GM12878 (cell line): ENCODE results near the gene CREG2. TPM values are rescaled to one million over a fixed set of nuclear protein-coding genes. Genes with fewer than 3 reads are reported as not detected.

ENCODE experiments used
- ATAC-seq: fragments of 200-7000 bp; cut with Tn5 transposase; 3 replicates; pipeline ENCODE4 v1.9.1; 2020; ENCODE audit warnings: mild to moderate bottlenecking, moderate library complexity
- BruUV-seq: library from RNA; stranded (reverse); fragments of 400-500 nt; replicated peaks from 2 replicates; lab custom pipeline; 2021; lab: Mats Ljungman, UMichigan
- CTCF ChIA-PET: fragments of 300-600 bp; sonication (Branson Sonifier 250); formaldehyde crosslinking; extraction: SDS; loops from one replicate; lab custom pipeline; 2021; ENCODE audit warnings: inconsistent platforms; lab: Yijun Ruan, JAX
- POLR2A ChIA-PET: fragments of 350-600 bp; formaldehyde crosslinking; extraction: SDS; loops from one replicate; lab custom pipeline; 2021; ENCODE audit warnings: inconsistent platforms; lab: Charles Lee
- RAD21 ChIA-PET: fragments of 300-600 bp; sonication (Branson Sonifier 250); formaldehyde crosslinking; loops from one replicate; lab custom pipeline; 2023; ENCODE audit warnings: antibody characterized with exemption; ENCODE audit not compliant: unreplicated experiment; lab: Charles Lee
- SMC1A ChIA-PET: fragments of 300-600 bp; sonication (Branson Sonifier 250); formaldehyde crosslinking; loops from one replicate; lab custom pipeline; 2023; ENCODE audit not compliant: unreplicated experiment, uncharacterized antibody; lab: Charles Lee
- DNase-seq: peaks from one replicate; pipeline ENCODE4 v3.0.0-alpha.2; 2011; ENCODE audit warnings: low read depth, low spot score
- FAIRE-seq: peaks from 3 replicates; lab custom pipeline; 2011; peaks lifted over from hg19 to GRCh38; lab: Jason Lieb, UNC
- H2AFZ ChIP-seq: 2 replicates; pipeline ENCODE4 v1.6.0; 2011; ENCODE audit warnings: low read depth, low read length, control low read depth; ENCODE audit not compliant: control insufficient read depth
- H3K27ac ChIP-seq: 2 replicates; pipeline ENCODE4 v1.5.1; 2011; ENCODE audit warnings: control low read depth; ENCODE audit not compliant: control insufficient read depth, insufficient read depth
- H3K27me3 ChIP-seq, 2 experiments: replicated peaks in 1 of 2; 2 replicates each; pipeline versions ENCODE4 v1.6.0 to v1.6.1; 2011; ENCODE audit warnings: low read length in 1 of 2; ENCODE audit not compliant: control insufficient read depth in 2 of 2, insufficient read depth in 2 of 2
- H3K36me3 ChIP-seq, 2 experiments: 2 replicates each; pipeline ENCODE4 v1.5.1; 2011; ENCODE audit warnings: low read length in 1 of 2; ENCODE audit not compliant: control insufficient read depth in 2 of 2, insufficient read depth in 2 of 2
- H3K4me1 ChIP-seq: 2 replicates; pipeline ENCODE4 v1.6.1; 2011; ENCODE audit warnings: mild to moderate bottlenecking, low read length, moderate library complexity, mixed read lengths; ENCODE audit not compliant: control insufficient read depth, insufficient read depth
- H3K4me2 ChIP-seq: 2 replicates; pipeline ENCODE4 v1.6.0; 2011; ENCODE audit warnings: control low read depth; ENCODE audit not compliant: control insufficient read depth, insufficient read depth
- H3K4me3 ChIP-seq: fragments of 200-600 bp; sonication (generic); 2 replicates; pipeline ENCODE4 v1.5.1; 2016
- H3K79me2 ChIP-seq: 2 replicates; pipeline ENCODE4 v1.6.0; 2011; ENCODE audit warnings: low read length; ENCODE audit not compliant: control insufficient read depth, insufficient read depth
- H3K9ac ChIP-seq: 2 replicates; pipeline ENCODE4 v1.8.0; 2011; ENCODE audit warnings: low read length, control low read depth, mixed read lengths; ENCODE audit not compliant: control insufficient read depth, insufficient read depth
- H3K9me3 ChIP-seq: replicated peaks from 3 replicates; pipeline ENCODE4 v1.5.1; 2011; ENCODE audit warnings: mild to moderate bottlenecking, low read length; ENCODE audit not compliant: control insufficient read depth, insufficient read depth
- H4K20me1 ChIP-seq: 2 replicates; pipeline ENCODE4 v1.6.0; 2011; ENCODE audit not compliant: control insufficient read depth, insufficient read depth
- ATF7 ChIP-seq: fragments of 450-650 bp; IDR thresholded peaks from 2 replicates; pipeline ENCODE4 v1.6.1; 2016; ENCODE audit warnings: low read depth, mild to moderate bottlenecking
- CTCF ChIP-seq, 3 experiments: IDR thresholded peaks in 2 of 3; conservative IDR thresholded peaks in 1 of 3; 2 replicates each; pipeline ENCODE4 v1.5.1; 2011; ENCODE audit warnings: low read depth in 3 of 3, low read length in 3 of 3, mild to moderate bottlenecking in 3 of 3, control low read depth in 2 of 3, moderate library complexity in 2 of 3, inconsistent platforms in 1 of 3, mixed read lengths in 1 of 3; ENCODE audit not compliant: control insufficient read depth in 2 of 3, insufficient read depth in 1 of 3; ENCODE audit errors: extremely low read depth in 1 of 3
- MYC ChIP-seq: IDR thresholded peaks from 2 replicates; pipeline ENCODE4 v1.6.1; 2011; ENCODE audit warnings: mild to moderate bottlenecking, low read length, moderate library complexity, inconsistent platforms; ENCODE audit not compliant: insufficient read depth, insufficient replicate concordance, insufficient read length, severe bottlenecking
- NBN ChIP-seq: fragments of 450-650 bp; IDR thresholded peaks from 2 replicates; pipeline ENCODE4 v1.6.1; 2016
- NR2F1 ChIP-seq: fragments of 450-650 bp; conservative IDR thresholded peaks from 2 replicates; pipeline ENCODE4 v1.6.1; 2017; ENCODE audit warnings: mild to moderate bottlenecking
- PKNOX1 ChIP-seq: fragments of 450-650 bp; IDR thresholded peaks from 2 replicates; pipeline ENCODE4 v1.6.1; 2016; ENCODE audit warnings: mild to moderate bottlenecking
- ZNF207 ChIP-seq: fragments of 450-650 bp; IDR thresholded peaks from 2 replicates; pipeline ENCODE4 v1.6.1; 2014; ENCODE audit warnings: antibody characterized with exemption, mild to moderate bottlenecking, borderline replicate concordance
- WGBS: methylation state at CpG from one replicate; pipeline ENCODE4 v1.1.6; 2016; ENCODE audit warnings: low lambda C conversion rate; ENCODE audit not compliant: insufficient replicate concordance, insufficient coverage; ENCODE audit errors: missing lambda C conversion rate; 5-methylcytosine and 5-hydroxymethylcytosine counted together
- in situ Hi-C: fragments of 300-500 bp; cut with MboI; formaldehyde crosslinking; loops from 9 replicates; pipeline ENCODE4 v1.14.3; 2018; ENCODE audit warnings: mixed read lengths
- intact Hi-C: fragments of 100-400 bp; cut with micrococcal nuclease; formaldehyde crosslinking; loops from one replicate; pipeline ENCODE4 v1.14.2; 2022; ENCODE audit not compliant: unreplicated experiment
- polyA plus RNA-seq, 11 experiments: library from polyadenylated mRNA; depleted of rRNA in 4 of 11; unstranded in 6 of 11; stranded (reverse) in 5 of 11; fragments of >200 nt; fragmentation: Nextera tagmentation in 4 of 11; fragmentation: Illumina TruSeq in 1 of 11; extraction: Ambion mirVana in 4 of 11; extraction: Trizol in 1 of 11; gene quantifications; 1 replicate in 1 of 11; 2 replicates in 10 of 11; pipeline versions ENCODE4 v1.2.1 to v1.2.3, GENCODE V29; 2011 to 2016; ENCODE audit warnings: inconsistent platforms in 2 of 11, missing spikeins in 2 of 11, low read depth in 1 of 11
- total RNA-seq, 4 experiments: library from RNA; depleted of rRNA in 3 of 4; stranded (reverse); fragments of >200 nt in 3 of 4; fragmentation: Illumina TruSeq in 1 of 4; extraction: Trizol in 1 of 4; gene quantifications; 2 replicates each; pipeline versions ENCODE4 v1.2.1 to v1.2.3, GENCODE V29; 2013 to 2021

The CREG2 gene
- total and polyA plus RNA-seq, 10 of the 15 experiments (the other 5 are each of a cell fraction or from before 2014, with no cell fraction given), result not detected

DNA sequence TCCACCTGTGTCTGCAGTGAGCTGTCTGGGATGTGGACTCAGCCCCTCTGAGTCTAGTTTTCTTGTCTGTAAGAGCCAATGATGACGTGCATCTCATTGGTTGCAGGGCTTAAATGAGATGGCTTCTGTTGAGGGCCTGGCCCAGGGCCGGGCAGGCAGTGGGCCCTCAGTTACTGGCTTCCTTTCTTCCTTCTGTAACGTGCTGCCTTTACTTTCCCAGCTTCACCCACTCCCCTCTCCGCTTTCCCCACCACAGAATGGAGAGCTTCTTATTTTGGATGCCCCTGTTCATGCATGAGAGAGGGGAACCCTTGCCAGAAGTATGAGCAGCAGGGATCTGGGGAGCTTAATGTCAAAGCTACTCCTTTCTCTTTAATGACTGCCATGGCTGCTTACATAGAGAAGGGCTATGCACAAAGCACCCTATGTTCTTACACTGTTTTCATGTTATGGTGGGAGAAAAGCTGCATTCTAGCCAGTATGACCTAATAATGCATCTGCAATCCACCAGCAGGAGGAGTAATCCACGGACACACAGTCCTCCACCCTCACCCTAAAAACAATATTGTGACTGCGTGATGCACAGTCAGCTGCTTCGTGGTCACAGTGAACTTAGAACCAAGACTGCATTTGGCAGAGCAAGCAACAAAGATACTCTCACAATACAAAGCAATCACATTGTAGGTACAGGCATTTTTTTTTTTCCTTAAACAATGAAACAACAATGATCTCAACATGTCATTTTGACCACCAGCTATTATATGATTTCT, 37.2 kb downstream of the CREG2 start:
- no peak overlapping the region for H2AFZ ChIP-seq
- H3K79me2 ChIP-seq, result no peaks in the 10 kb centered on the region
- CTCF ChIA-PET, result interaction anchor here (0.7 to 2.5 kb wide), 8 partner anchors 8 to 860 kb away, joined by 3 to 11 read pairs (median 4); no protein-coding TSS in a partner anchor
- H3K9ac ChIP-seq, result no peak overlapping the region
- in situ Hi-C loops, result loop anchor here (10.0 kb wide), 1 partner anchor 475 kb away; no protein-coding TSS in a partner anchor
- no peak for FAIRE-seq
- WGBS, result 14% methylated on average over 7 of the region's 7 CpGs
- BruUV-seq, result no TSS peak
- no peak overlapping the region for H3K4me3 ChIP-seq
- SMC1A ChIA-PET, result interaction anchor here (0.7 to 1.5 kb wide), 5 partner anchors 8 to 523 kb away, joined by 3 to 4 read pairs (median 3); no protein-coding TSS in a partner anchor
- H3K4me2 ChIP-seq, result no peak overlapping the region
- RAD21 ChIA-PET, result interaction anchor here (1.1 kb wide), 1 partner anchor 15 kb away, joined by 4 read pairs; no protein-coding TSS in a partner anchor
- ATAC-seq, result peak; percentile 33; the same call in 1 of the 3 replicates
- no peak overlapping the region for H3K27ac ChIP-seq
- intact Hi-C loops, result loop anchor here (5.0 to 10.0 kb wide), 2 partner anchors 52 to 525 kb away; no protein-coding TSS in a partner anchor
- POLR2A ChIA-PET, result interaction anchor here (0.6 to 0.7 kb wide), 2 partner anchors 74 to 246 kb away, joined by 4 to 9 read pairs; no protein-coding TSS in a partner anchor
- no peaks in the 10 kb centered on the region for H4K20me1 ChIP-seq
- H3K9me3 ChIP-seq, result no peaks in the 10 kb centered on the region
- no peaks in the 10 kb centered on the region; a peak in 2 of 4 replicates for H3K27me3 ChIP-seq
- no peaks in the 10 kb centered on the region for H3K36me3 ChIP-seq
- no peaks in the 10 kb centered on the region for H3K4me1 ChIP-seq
- TF ChIP-seq PKNOX1 (no peak), NR2F1 (no peak), ATF7 (no peak), ZNF207 (no peak), MYC (no peak), CTCF (IDR thresholded peaks at IDR 0.05 in 2 of 3, conservative IDR thresholded peaks at IDR 0.05 in 1 of 3; ENCODE audit: control insufficient read depth in 2 of 3, extremely low read depth in 1 of 3, insufficient read depth in 1 of 3, low read depth in 3 of 3, low read length in 3 of 3) (peak in 1 of 3 experiments; percentile 10; a peak in 1 of 6 replicates), NBN (no peak)
- TF ChIP-seq, all 136 proteins: peak for 1
- DNase-seq, result no peak
